ENCODE results near the gene ANP32D. TPM values are rescaled to one million over a fixed set of nuclear protein-coding genes. Genes with fewer than 3 reads are reported as not detected.
"Not testable (repeated sequence)": the region's sequence is repeated elsewhere in the genome, so short reads cannot be mapped to it uniquely, and the experiment has no call there.

The ANP32D gene
- total RNA-seq = not detected
- not detected for polyA plus RNA-seq
- long read RNA-seq, donor 1 = 0 reads
- long read RNA-seq, donor 2 = 0 reads

- ATAC-seq = no peak
- intact Hi-C loops (cut with DNase I) = no loop called here
- Histone ChIP-seq H3K27ac (no peak within 1 kb of the TSS), H3K36me3 (ENCODE audit: insufficient read depth in 1 of 2, low read depth in 1 of 2) (no peaks in the 10 kb centered on the region), H3K27me3 (ENCODE audit: insufficient read depth in 3 of 3, low read length in 2 of 3) (no peaks in the 10 kb centered on the region), H3K4me1 (no peaks in the 10 kb centered on the region), H3K9me3 (peaks cover 24% of the 10 kb centered on the region), H3K4me3 (no peak within 1 kb of the TSS)
- TF ChIP-seq, protein P1, sequence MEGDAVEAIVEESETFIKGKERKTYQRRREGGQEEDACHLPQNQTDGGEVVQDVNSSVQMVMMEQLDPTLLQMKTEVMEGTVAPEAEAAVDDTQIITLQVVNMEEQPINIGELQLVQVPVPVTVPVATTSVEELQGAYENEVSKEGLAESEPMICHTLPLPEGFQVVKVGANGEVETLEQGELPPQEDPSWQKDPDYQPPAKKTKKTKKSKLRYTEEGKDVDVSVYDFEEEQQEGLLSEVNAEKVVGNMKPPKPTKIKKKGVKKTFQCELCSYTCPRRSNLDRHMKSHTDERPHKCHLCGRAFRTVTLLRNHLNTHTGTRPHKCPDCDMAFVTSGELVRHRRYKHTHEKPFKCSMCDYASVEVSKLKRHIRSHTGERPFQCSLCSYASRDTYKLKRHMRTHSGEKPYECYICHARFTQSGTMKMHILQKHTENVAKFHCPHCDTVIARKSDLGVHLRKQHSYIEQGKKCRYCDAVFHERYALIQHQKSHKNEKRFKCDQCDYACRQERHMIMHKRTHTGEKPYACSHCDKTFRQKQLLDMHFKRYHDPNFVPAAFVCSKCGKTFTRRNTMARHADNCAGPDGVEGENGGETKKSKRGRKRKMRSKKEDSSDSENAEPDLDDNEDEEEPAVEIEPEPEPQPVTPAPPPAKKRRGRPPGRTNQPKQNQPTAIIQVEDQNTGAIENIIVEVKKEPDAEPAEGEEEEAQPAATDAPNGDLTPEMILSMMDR (IDR thresholded peaks at IDR 0.05) = no peak
- no peak for DNase-seq
- 90 to 91% (median 90%) methylated on average over 7 of the region's 7 CpGs for WGBS, 3 donors
These were observed at the start of gene ANP32D for GRCh38 chr12:48472259-48472658. Gene ANP32D (plus strand): TSS chr12:48472559. CDS start chr12:48472665, 106 bp downstream.

- Histone ChIP-seq H3K4me1 (no peaks in the 10 kb centered on the region), H3K27me3 (ENCODE audit: insufficient read depth in 3 of 3, low read length in 2 of 3) (no peaks in the 10 kb centered on the region), H3K36me3 (ENCODE audit: insufficient read depth in 1 of 2, low read depth in 1 of 2) (no peaks in the 10 kb centered on the region), H3K27ac (no peak overlapping the region), H3K4me3 (no peak overlapping the region), H3K9me3 (no peaks in the 10 kb centered on the region)
- TF ChIP-seq, protein P1 (IDR thresholded peaks at IDR 0.05) = no peak
- ATAC-seq (no peak), DNase-seq (no peak)
- intact Hi-C loops (cut with DNase I) = no loop called here
- WGBS, 3 donors = 66 to 73% (median 67%) methylated on average over 3 of the region's 3 CpGs
These were observed 49.2 kb upstream of the ANP32D start for GRCh38 chr12:48423171-48423570.

GRCh38 chr12:48424644-48425043, 47.7 kb upstream of the ANP32D start:
- no peak for ATAC-seq

DNA sequence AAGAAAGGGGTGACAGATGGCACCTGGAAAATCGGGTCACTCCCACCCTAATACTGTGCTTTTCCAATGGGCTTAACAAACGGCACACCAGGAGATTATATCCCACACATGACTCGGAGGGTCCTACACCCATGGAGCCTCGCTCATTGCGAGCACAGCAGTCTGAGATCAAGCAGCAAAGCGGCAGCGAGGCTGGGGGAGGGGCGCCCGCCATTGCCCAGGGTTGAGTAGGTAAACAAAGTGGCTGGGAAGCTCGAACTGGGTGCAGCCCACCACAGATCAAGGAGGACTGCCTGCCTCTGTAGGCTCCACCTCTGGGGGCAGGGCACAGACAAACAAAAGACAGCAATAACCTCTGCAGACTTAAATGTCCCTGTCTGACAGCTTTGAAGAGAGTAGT, 38.3 kb upstream of the ANP32D start:
- intact Hi-C loops (cut with DNase I); H3K4me1 ChIP-seq; H3K27ac ChIP-seq; H3K36me3 ChIP-seq (ENCODE audit: insufficient read depth in 1 of 2, low read depth in 1 of 2); ATAC-seq; H3K4me3 ChIP-seq; H3K9me3 ChIP-seq; H3K27me3 ChIP-seq (ENCODE audit: insufficient read depth in 3 of 3, low read length in 2 of 3); DNase-seq: not testable (repeated sequence)
- 81 to 90% (median 88%) methylated on average over 10 of the region's 10 CpGs for whole genome bisulfite sequencing, 3 donors

More at GRCh38 chr12:48424644-48425043, 47.7 kb upstream of the ANP32D start:
- no peak overlapping the region for H3K4me3 ChIP-seq
- intact Hi-C loops (cut with DNase I) = no loop called here
- no peaks in the 10 kb centered on the region for H3K9me3 ChIP-seq
- TF ChIP-seq, protein P1 (IDR thresholded peaks at IDR 0.05) = no peak
- no peaks in the 10 kb centered on the region for H3K36me3 ChIP-seq (ENCODE audit: insufficient read depth in 1 of 2, low read depth in 1 of 2)
- H3K27ac ChIP-seq = no peak overlapping the region
- no peak for DNase-seq
- 79 to 84% (median 81%) methylated on average over 1 of the region's 1 CpG for WGBS, 3 donors
- no peaks in the 10 kb centered on the region for H3K4me1 ChIP-seq
- H3K27me3 ChIP-seq (ENCODE audit: insufficient read depth in 3 of 3, low read length in 2 of 3) = no peaks in the 10 kb centered on the region

GRCh38 chr12:48441069-48441468, 31.3 kb upstream of the ANP32D start:
- no peak for ATAC-seq

More at GRCh38 chr12:48441069-48441468, 31.3 kb upstream of the ANP32D start:
- no peaks in the 10 kb centered on the region for H3K4me1 ChIP-seq
- intact Hi-C loops (cut with DNase I) = no loop called here
- H3K36me3 ChIP-seq (ENCODE audit: insufficient read depth in 1 of 2, low read depth in 1 of 2) = no peaks in the 10 kb centered on the region
- no peak overlapping the region for H3K4me3 ChIP-seq
- no peaks in the 10 kb centered on the region for H3K27me3 ChIP-seq (ENCODE audit: insufficient read depth in 3 of 3, low read length in 2 of 3)
- no peak overlapping the region for H3K27ac ChIP-seq
- no peaks in the 10 kb centered on the region for H3K9me3 ChIP-seq
- DNase-seq = no peak
- WGBS, 3 donors = 59 to 64% (median 60%) methylated on average over 7 of the region's 7 CpGs
- TF ChIP-seq, protein P1 (IDR thresholded peaks at IDR 0.05) = no peak
